Neural cell (in vitro differentiated cells): ENCODE data around the gene RAX. TPM values are rescaled to one million over a fixed set of nuclear protein-coding genes. Genes with fewer than 3 reads are reported as not detected.

ENCODE experiments used
- H2AFZ ChIP-seq: fragments of 200-600, 300-800 bp; sonication (generic), shearing (Covaris generic); 2 replicates; pipeline ENCODE4 v1.6.0; 2014; ENCODE audit warnings: low read depth, mild to moderate bottlenecking, antibody characterized with exemption, low read length, moderate library complexity
- H3F3A ChIP-seq: fragments of 200-600 bp; shearing (Covaris generic); 2 replicates; pipeline ENCODE4 v1.6.1; 2016; ENCODE audit warnings: mild to moderate bottlenecking, moderate library complexity, mixed read lengths, antibody characterized with exemption, low read length; ENCODE audit not compliant: insufficient read depth, poor library complexity, severe bottlenecking
- H3K27ac ChIP-seq: fragments of 200-600, 300-800 bp; sonication (generic), shearing (Covaris generic); 2 replicates; pipeline ENCODE4 v1.5.1; 2014; ENCODE audit warnings: mild to moderate bottlenecking, low read length, moderate library complexity
- H3K27me3 ChIP-seq: fragments of 300-800, 200-600 bp; sonication (generic), shearing (Covaris generic); 2 replicates; pipeline ENCODE4 v1.6.0; 2014; ENCODE audit warnings: mild to moderate bottlenecking, low read depth, low read length, moderate library complexity; ENCODE audit not compliant: insufficient read depth
- H3K36me3 ChIP-seq: fragments of 300-800, 200-600 bp; sonication (generic), shearing (Covaris generic); 2 replicates; pipeline ENCODE4 v1.5.1; 2014; ENCODE audit warnings: mild to moderate bottlenecking, antibody characterized with exemption, low read length, moderate library complexity; ENCODE audit not compliant: insufficient read depth
- H3K4me2 ChIP-seq: fragments of 300-800, 200-600 bp; sonication (generic), shearing (Covaris generic); 2 replicates; pipeline ENCODE4 v1.6.0; 2014; ENCODE audit warnings: mild to moderate bottlenecking, low read length
- H3K4me3 ChIP-seq: fragments of 300-800, 200-600 bp; sonication (generic), shearing (Covaris generic); 2 replicates; pipeline ENCODE4 v1.5.1; 2014; ENCODE audit warnings: mild to moderate bottlenecking, low read length, moderate library complexity
- H3K79me2 ChIP-seq: fragments of 200-600 bp; shearing (Covaris generic); replicated peaks from 2 replicates; pipeline ENCODE4 v1.6.0; 2014; ENCODE audit warnings: mild to moderate bottlenecking, low read length, moderate library complexity; ENCODE audit not compliant: insufficient read depth
- H3K9ac ChIP-seq: fragments of 300-800, 200-600 bp; sonication (generic), shearing (Covaris generic); 2 replicates; pipeline ENCODE4 v1.6.1; 2016; ENCODE audit warnings: mild to moderate bottlenecking, low read length, mixed read lengths
- H3K9me2 ChIP-seq: fragments of 200-600 bp; shearing (Covaris generic); 2 replicates; pipeline ENCODE4 v1.6.1; 2016; ENCODE audit warnings: mild to moderate bottlenecking, low read length, mixed read lengths; ENCODE audit not compliant: insufficient read depth
- H3K9me3 ChIP-seq: fragments of 200-600, 300-800 bp; sonication (generic), shearing (Covaris generic); 2 replicates; pipeline ENCODE4 v1.6.1; 2016; ENCODE audit warnings: mild to moderate bottlenecking, mixed run types, low read length, moderate library complexity, mixed read lengths
- H4K20me1 ChIP-seq: fragments of 200-600 bp; shearing (Covaris generic); 2 replicates; pipeline ENCODE4 v1.6.1; 2016; ENCODE audit warnings: mild to moderate bottlenecking, mixed run types; ENCODE audit not compliant: insufficient read depth
- EP300 ChIP-seq: fragments of 450-650 bp; conservative IDR thresholded peaks from 2 replicates; pipeline ENCODE4 v1.6.1; 2014; ENCODE audit warnings: antibody characterized with exemption, mild to moderate bottlenecking, moderate library complexity; ENCODE audit not compliant: poor library complexity, severe bottlenecking
- EZH2 ChIP-seq: fragments of 200-600, 300-800 bp; shearing (Covaris generic), sonication (generic); IDR thresholded peaks from 2 replicates; pipeline ENCODE4 v1.6.1; 2014; ENCODE audit warnings: antibody characterized with exemption, low read length, borderline replicate concordance, mild to moderate bottlenecking; ENCODE audit not compliant: insufficient read depth, poor library complexity, severe bottlenecking
- MXI1 ChIP-seq: fragments of 450-650 bp; conservative IDR thresholded peaks from 2 replicates; pipeline ENCODE4 v1.6.1; 2014; ENCODE audit warnings: antibody characterized with exemption, mild to moderate bottlenecking; ENCODE audit not compliant: poor library complexity, severe bottlenecking
- POLR2AphosphoS5 ChIP-seq: IDR thresholded peaks from 2 replicates; pipeline ENCODE4 v1.6.1; 2012
- RAD21 ChIP-seq: fragments of 450-650 bp; conservative IDR thresholded peaks from 2 replicates; pipeline ENCODE4 v1.6.1; 2014; ENCODE audit warnings: antibody characterized with exemption, mild to moderate bottlenecking, moderate library complexity
- SMC3 ChIP-seq: fragments of 450-650 bp; conservative IDR thresholded peaks from 2 replicates; pipeline ENCODE4 v1.6.1; 2014; ENCODE audit warnings: antibody characterized with exemption, mild to moderate bottlenecking, moderate library complexity; ENCODE audit not compliant: poor library complexity
- TAF1 ChIP-seq: IDR thresholded peaks from 2 replicates; pipeline ENCODE4 v1.6.1; 2012; ENCODE audit warnings: low read depth
- polyA plus RNA-seq: library from polyadenylated mRNA; depleted of rRNA; stranded (reverse); fragments of >200 nt; gene quantifications from 2 replicates; pipeline ENCODE4 v1.2.3, GENCODE V29; 2014
- TF ChIP-seq, protein P1 (sequence below): fragments of 450-650 bp; IDR thresholded peaks from 2 replicates; pipeline ENCODE4 v1.5.1; 2014; ENCODE audit warnings: antibody characterized with exemption, mild to moderate bottlenecking, moderate library complexity; ENCODE audit not compliant: poor library complexity, severe bottlenecking
- TF ChIP-seq, protein P2 (sequence below): IDR thresholded peaks from 2 replicates; pipeline ENCODE4 v1.6.1; 2012; ENCODE audit warnings: borderline replicate concordance

Gene RAX
- polyA plus RNA-seq, 1 donor from 2014 or later = not detected

- Histone ChIP-seq H3K79me2 (no peaks in the 10 kb centered on the region), H2AFZ (no peak overlapping the region), H4K20me1 (no peaks in the 10 kb centered on the region), H3K9me3 (no peaks in the 10 kb centered on the region), H3K4me2 (no peak overlapping the region), H3K27ac (no peak overlapping the region), H3K27me3 (no peaks in the 10 kb centered on the region), H3F3A (no peaks in the 10 kb centered on the region), H3K9me2 (no peaks in the 10 kb centered on the region), H3K9ac (no peak overlapping the region), H3K36me3 (no peaks in the 10 kb centered on the region), H3K4me3 (no peak overlapping the region)
- TF ChIP-seq, protein P1, sequence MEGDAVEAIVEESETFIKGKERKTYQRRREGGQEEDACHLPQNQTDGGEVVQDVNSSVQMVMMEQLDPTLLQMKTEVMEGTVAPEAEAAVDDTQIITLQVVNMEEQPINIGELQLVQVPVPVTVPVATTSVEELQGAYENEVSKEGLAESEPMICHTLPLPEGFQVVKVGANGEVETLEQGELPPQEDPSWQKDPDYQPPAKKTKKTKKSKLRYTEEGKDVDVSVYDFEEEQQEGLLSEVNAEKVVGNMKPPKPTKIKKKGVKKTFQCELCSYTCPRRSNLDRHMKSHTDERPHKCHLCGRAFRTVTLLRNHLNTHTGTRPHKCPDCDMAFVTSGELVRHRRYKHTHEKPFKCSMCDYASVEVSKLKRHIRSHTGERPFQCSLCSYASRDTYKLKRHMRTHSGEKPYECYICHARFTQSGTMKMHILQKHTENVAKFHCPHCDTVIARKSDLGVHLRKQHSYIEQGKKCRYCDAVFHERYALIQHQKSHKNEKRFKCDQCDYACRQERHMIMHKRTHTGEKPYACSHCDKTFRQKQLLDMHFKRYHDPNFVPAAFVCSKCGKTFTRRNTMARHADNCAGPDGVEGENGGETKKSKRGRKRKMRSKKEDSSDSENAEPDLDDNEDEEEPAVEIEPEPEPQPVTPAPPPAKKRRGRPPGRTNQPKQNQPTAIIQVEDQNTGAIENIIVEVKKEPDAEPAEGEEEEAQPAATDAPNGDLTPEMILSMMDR = no peak
- TF ChIP-seq EZH2 (no peak), EP300 (no peak), SMC3 (no peak), TAF1 (no peak), POLR2AphosphoS5 (no peak), MXI1 (no peak), RAD21 (no peak)
- TF ChIP-seq, protein P2, sequence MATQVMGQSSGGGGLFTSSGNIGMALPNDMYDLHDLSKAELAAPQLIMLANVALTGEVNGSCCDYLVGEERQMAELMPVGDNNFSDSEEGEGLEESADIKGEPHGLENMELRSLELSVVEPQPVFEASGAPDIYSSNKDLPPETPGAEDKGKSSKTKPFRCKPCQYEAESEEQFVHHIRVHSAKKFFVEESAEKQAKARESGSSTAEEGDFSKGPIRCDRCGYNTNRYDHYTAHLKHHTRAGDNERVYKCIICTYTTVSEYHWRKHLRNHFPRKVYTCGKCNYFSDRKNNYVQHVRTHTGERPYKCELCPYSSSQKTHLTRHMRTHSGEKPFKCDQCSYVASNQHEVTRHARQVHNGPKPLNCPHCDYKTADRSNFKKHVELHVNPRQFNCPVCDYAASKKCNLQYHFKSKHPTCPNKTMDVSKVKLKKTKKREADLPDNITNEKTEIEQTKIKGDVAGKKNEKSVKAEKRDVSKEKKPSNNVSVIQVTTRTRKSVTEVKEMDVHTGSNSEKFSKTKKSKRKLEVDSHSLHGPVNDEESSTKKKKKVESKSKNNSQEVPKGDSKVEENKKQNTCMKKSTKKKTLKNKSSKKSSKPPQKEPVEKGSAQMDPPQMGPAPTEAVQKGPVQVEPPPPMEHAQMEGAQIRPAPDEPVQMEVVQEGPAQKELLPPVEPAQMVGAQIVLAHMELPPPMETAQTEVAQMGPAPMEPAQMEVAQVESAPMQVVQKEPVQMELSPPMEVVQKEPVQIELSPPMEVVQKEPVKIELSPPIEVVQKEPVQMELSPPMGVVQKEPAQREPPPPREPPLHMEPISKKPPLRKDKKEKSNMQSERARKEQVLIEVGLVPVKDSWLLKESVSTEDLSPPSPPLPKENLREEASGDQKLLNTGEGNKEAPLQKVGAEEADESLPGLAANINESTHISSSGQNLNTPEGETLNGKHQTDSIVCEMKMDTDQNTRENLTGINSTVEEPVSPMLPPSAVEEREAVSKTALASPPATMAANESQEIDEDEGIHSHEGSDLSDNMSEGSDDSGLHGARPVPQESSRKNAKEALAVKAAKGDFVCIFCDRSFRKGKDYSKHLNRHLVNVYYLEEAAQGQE = no peak
Observed at GRCh38 chr18:59229191-59229590, 44.1 kb downstream of the RAX start.

DNA sequence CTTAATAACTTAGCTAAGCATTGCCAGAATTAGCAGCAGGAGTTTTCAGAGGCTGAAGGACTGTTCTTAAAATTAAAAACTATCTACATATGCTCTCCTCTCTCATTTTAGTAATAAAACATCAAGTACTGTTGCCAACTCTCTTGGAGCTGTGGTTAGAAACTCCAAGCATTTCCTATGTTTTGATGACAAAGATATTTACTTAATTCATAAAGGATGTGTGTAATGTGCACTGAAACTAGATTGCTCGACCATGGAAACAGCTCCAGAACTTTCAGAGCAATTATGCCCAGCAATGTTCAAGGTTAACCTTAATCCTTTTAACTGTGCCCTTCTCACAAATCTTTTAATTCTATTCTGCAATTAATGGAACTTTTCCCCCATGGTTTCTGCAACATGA, 44.9 kb downstream of the RAX start:
- Histone ChIP-seq H3K4me2 (no peak overlapping the region), H3K9ac (no peak overlapping the region), H3K9me2 (no peaks in the 10 kb centered on the region), H3K27me3 (peaks cover 2% of the 10 kb centered on the region), H3K4me3 (no peak overlapping the region), H4K20me1 (no peaks in the 10 kb centered on the region), H3K9me3 (no peaks in the 10 kb centered on the region), H3K27ac (no peak overlapping the region), H3F3A (no peaks in the 10 kb centered on the region), H3K79me2 (no peaks in the 10 kb centered on the region), H2AFZ (no peak overlapping the region), H3K36me3 (no peaks in the 10 kb centered on the region)
- no peak for TF ChIP-seq EP300
- TF ChIP-seq, protein P1 = no peak
- TF ChIP-seq POLR2AphosphoS5 = no peak
- no peak for TF ChIP-seq MXI1
- no peak for TF ChIP-seq SMC3
- TF ChIP-seq TAF1 = no peak
- TF ChIP-seq, protein P2 = no peak
- no peak for TF ChIP-seq RAD21
- TF ChIP-seq EZH2 = no peak
